Measurements from ENCODE around the gene FAS. TPM values are rescaled to one million over a fixed set of nuclear protein-coding genes. Genes with fewer than 3 reads are reported as not detected.
A peak's percentile ranks its signal among the peaks of the same experiment; 100 is the strongest.

The FAS gene
- total and polyA plus RNA-seq, 12 donors: 2.5 to 10.1 (median 3.7) TPM

- ATAC-seq (peak; percentile 34 to 69 (median 54)), DNase-seq (no peak)
- Histone ChIP-seq H3K36me3 (no peaks in the 10 kb centered on the region), H3K27ac (peak overlapping the region; percentile 86 to 97 (median 96)), H3K4me3 (peak overlapping the region; percentile 53 to 90 (median 83)), H3K9me3 (peaks cover 0 to 5% (median 0%) of the 10 kb centered on the region in 11 donors), H3K27me3 (no peaks in the 10 kb centered on the region), H3K4me1 (peaks cover 0 to 74% (median 34%) of the 10 kb centered on the region in 9 donors)
- TF ChIP-seq CTCF (IDR thresholded peaks at IDR 0.05): no peak
- intact Hi-C loops (cut with DNase I): loop anchor here in 7 of 10 donors (1.0 to 10.0 kb wide), 5 partner anchors 53 to 155 kb away; no protein-coding TSS in a partner anchor
- WGBS, 2 donors: 27 to 47% methylated on average over 8 of the region's 8 CpGs
Measured at GRCh38 chr10:88989824-88990383, 694 bp upstream of the FAS start.

- peak overlapping the region; percentile 86 to 97 (median 96) for H3K27ac ChIP-seq
- peaks cover 0 to 86% (median 34%) of the 10 kb centered on the region in 9 donors for H3K4me1 ChIP-seq
- peak in 1 of 9 donors; percentile 26 for TF ChIP-seq CTCF (IDR thresholded peaks at IDR 0.05)
- H3K9me3 ChIP-seq: peaks cover 0 to 5% (median 0%) of the 10 kb centered on the region in 11 donors
- 0 to 1% methylated on average over 38 of the region's 38 CpGs for WGBS, 2 donors
- H3K36me3 ChIP-seq: no peaks in the 10 kb centered on the region
- peak; percentile 78 to 82 for DNase-seq
- H3K4me3 ChIP-seq: peak overlapping the region; percentile 53 to 90 (median 83)
- intact Hi-C loops (cut with DNase I): loop anchor here in 3 of 10 donors (5.0 to 10.0 kb wide), 2 partner anchors 147 to 154 kb away; no protein-coding TSS in a partner anchor
- H3K27me3 ChIP-seq: no peaks in the 10 kb centered on the region
- peak; percentile 79 to 89 (median 87) for ATAC-seq
Measured at GRCh38 chr10:88991161-88991898, 732 bp downstream of the FAS start.

GRCh38 chr10:88991899-88992320 lies 1.3 kb downstream of the FAS start:
- WGBS, 2 donors: 15 to 19% methylated on average over 6 of the region's 6 CpGs
- no peak for TF ChIP-seq CTCF (IDR thresholded peaks at IDR 0.05)
- Histone ChIP-seq H3K27me3 (no peaks in the 10 kb centered on the region), H3K36me3 (no peaks in the 10 kb centered on the region), H3K9me3 (no peaks in the 10 kb centered on the region), H3K27ac (peak overlapping the region; percentile 86 to 97 (median 96)), H3K4me1 (peaks cover 0 to 86% (median 34%) of the 10 kb centered on the region in 9 donors), H3K4me3 (peak overlapping the region; percentile 53 to 90 (median 83))
- intact Hi-C loops (cut with DNase I): loop anchor here in 3 of 10 donors (5.0 to 10.0 kb wide), 2 partner anchors 147 to 155 kb away; no protein-coding TSS in a partner anchor
- ATAC-seq: peak in 3 of 8 donors; percentile 0 to 1 (median 1)
- no peak for DNase-seq

- peak overlapping the region in 9 of 10 donors; percentile 53 to 90 (median 82) for H3K4me3 ChIP-seq
- H3K36me3 ChIP-seq: no peaks in the 10 kb centered on the region
- no peaks in the 10 kb centered on the region for H3K27me3 ChIP-seq
- intact Hi-C loops (cut with DNase I): loop anchor here in 3 of 10 donors (5.0 to 10.0 kb wide), 2 partner anchors 148 to 156 kb away; no protein-coding TSS in a partner anchor
- DNase-seq (no peak), ATAC-seq (no peak)
- 47 to 52% methylated on average over 3 of the region's 3 CpGs for WGBS, 2 donors
- peaks cover 0 to 86% (median 34%) of the 10 kb centered on the region in 9 donors for H3K4me1 ChIP-seq
- peak overlapping the region in 7 of 10 donors; percentile 3 to 97 (median 95) for H3K27ac ChIP-seq
- no peaks in the 10 kb centered on the region for H3K9me3 ChIP-seq
- TF ChIP-seq CTCF (IDR thresholded peaks at IDR 0.05): no peak
Measured at GRCh38 chr10:88992921-88993524, 2.4 kb downstream of the FAS start.

Measured in heart right ventricle (tissue), 16 donors.